Stimulated activated CD8-positive, alpha-beta memory T cell treated with anti-CD3 and anti-CD28 coated beads, Interleukin-15, amount 100 ng/mL, for 48 hours (primary cell): ENCODE measurements around the gene RABGGTA.

Experiments used
- DNase-seq, 2 donors: peaks; one replicate each; pipeline ENCODE4 v3.0.0-alpha.2; 2020; ENCODE audit warnings: low read depth in 2 of 2

Gene RABGGTA

GRCh38 chr14:24271134-24271833 lies at the start of gene RABGGTA:
Gene RABGGTA (minus strand): TSS chr14:24271597. CDS start chr14:24271115, 482 bp downstream.
- DNase-seq: peak; percentile 77 to 85

DNA sequence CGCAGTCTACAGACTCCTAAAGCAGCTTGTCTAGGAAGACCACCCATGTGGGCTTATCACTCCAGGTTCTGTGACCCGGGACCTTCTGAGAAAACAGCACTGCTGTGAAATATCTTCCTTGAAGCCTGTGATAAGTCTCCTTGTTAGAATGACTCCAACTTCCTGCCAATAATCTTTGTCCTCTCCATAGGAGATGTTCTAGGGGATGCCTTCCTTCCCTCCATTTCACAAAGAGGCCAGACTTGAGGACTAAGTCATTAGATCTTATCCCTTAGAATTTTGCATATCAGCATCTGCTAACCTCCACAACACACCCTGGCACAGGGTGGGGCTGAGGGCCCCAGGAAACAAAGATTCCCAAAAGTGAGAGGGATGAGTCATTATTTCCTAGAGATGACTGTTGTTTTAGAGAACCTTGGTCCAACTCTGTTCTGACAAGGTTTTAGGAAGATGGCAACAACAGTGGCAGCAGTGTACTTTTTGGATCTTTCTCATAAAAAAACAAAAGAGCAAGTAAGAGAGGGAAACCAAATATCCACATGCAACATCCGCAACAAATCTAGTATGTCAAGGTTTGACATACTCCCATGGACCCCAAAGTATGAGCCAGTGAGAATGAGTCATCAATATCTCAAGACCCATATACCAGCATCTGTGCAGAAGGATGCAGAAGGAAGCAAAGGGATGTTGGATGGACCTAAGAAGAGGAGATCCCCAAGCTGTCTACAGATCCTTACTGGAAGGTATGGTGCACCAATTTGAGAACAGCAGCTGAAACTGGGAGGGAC lies 45.9 kb upstream of the RABGGTA start:
- DNase-seq: no peak

- DNase-seq: no peak
Observed at GRCh38 chr14:24316597-24316950, 45.2 kb upstream of the RABGGTA start.

DNA sequence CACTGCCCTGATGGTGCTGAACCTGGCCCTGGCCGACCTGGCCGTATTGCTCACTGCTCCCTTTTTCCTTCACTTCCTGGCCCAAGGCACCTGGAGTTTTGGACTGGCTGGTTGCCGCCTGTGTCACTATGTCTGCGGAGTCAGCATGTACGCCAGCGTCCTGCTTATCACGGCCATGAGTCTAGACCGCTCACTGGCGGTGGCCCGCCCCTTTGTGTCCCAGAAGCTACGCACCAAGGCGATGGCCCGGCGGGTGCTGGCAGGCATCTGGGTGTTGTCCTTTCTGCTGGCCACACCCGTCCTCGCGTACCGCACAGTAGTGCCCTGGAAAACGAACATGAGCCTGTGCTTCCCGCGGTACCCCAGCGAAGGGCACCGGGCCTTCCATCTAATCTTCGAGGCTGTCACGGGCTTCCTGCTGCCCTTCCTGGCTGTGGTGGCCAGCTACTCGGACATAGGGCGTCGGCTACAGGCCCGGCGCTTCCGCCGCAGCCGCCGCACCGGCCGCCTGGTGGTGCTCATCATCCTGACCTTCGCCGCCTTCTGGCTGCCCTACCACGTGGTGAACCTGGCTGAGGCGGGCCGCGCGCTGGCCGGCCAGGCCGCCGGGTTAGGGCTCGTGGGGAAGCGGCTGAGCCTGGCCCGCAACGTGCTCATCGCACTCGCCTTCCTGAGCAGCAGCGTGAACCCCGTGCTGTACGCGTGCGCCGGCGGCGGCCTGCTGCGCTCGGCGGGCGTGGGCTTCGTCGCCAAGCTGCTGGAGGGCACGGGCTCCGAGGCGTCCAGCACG lies 44.6 kb upstream of the RABGGTA start:
- DNase-seq: no peak

- no peak for DNase-seq
Observed at GRCh38 chr14:24315243-24315806, 43.9 kb upstream of the RABGGTA start.

GRCh38 chr14:24314377-24315193 lies 43.2 kb upstream of the RABGGTA start:
- no peak for DNase-seq

DNA sequence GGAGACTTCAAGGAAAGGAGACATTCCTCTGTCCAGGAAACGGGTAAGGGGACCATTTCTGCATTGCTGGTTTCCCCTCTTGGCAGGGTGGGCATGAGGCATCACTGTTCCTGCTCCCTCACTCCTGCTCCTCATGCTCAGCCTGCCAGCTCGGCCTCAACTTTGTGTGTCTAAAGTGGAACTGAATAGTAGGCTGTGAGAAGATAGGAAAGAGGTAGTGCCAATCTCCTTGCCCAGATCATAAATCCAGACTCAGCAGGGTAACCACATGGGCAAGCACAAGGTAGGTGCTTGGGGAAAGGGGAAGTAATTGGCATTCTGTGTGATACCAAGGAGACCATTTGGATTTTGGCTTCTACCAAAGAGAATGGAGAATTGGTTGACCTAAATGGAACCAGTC lies 42.5 kb upstream of the RABGGTA start:
- no peak for DNase-seq

- DNase-seq: no peak
Observed at GRCh38 chr14:24312736-24313507, 41.5 kb upstream of the RABGGTA start.

DNA sequence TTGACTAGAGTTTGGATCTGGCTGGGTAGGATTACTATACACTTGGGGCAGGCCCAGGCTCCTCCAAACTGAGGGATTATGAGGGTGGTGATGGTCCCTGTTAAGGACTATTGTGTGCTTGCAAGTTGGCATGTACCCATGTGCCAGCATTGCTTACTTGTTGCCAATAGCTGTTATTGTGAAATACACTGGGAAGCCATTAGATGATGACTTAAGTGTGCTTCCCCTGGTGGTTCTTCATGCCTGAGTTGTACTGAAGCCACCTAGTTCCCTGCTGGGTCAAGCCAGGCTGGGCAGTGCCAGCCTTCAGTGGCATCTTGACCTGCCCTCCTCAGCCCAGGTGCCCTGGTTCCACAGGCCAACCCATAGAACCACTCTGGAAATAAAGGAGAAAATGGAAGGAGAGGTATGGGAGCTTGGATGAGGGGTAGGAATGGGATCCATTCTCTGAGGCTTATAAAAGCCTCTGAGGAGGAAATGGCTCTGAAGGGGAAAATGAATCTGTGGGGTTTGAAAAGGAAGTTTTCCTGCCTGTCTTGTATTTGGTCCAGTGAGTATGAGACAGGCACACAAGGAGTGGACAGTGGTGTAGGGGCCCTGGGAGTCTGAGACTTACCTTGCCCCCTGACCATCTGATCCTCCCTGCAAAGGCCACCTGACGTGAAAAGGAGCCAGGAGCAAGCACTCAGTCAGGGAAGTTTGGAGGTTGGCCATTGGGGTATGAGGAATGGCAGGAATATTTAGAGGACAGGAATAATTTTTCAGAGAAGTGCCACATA lies 40.6 kb upstream of the RABGGTA start:
- no peak for DNase-seq

DNA sequence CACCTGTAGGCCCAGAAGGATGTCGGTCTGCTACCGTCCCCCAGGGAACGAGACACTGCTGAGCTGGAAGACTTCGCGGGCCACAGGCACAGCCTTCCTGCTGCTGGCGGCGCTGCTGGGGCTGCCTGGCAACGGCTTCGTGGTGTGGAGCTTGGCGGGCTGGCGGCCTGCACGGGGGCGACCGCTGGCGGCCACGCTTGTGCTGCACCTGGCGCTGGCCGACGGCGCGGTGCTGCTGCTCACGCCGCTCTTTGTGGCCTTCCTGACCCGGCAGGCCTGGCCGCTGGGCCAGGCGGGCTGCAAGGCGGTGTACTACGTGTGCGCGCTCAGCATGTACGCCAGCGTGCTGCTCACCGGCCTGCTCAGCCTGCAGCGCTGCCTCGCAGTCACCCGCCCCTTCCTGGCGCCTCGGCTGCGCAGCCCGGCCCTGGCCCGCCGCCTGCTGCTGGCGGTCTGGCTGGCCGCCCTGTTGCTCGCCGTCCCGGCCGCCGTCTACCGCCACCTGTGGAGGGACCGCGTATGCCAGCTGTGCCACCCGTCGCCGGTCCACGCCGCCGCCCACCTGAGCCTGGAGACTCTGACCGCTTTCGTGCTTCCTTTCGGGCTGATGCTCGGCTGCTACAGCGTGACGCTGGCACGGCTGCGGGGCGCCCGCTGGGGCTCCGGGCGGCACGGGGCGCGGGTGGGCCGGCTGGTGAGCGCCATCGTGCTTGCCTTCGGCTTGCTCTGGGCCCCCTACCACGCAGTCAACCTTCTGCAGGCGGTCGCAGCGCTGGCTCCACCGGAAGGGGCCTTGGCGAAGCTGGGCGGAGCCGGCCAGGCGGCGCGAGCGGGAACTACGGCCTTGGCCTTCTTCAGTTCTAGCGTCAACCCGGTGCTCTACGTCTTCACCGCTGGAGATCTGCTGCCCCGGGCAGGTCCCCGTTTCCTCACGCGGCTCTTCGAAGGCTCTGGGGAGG lies 39.5 kb upstream of the RABGGTA start, which contains the start of gene LTB4R:
TSS of gene LTB4R (plus strand) at position 857 of the 959 bp plus-strand sequence. CDS start 4,150 bp downstream, outside the sequence.
- DNase-seq: no peak

- DNase-seq: no peak
Observed at GRCh38 chr14:24310265-24310645, 38.9 kb upstream of the RABGGTA start.

DNA sequence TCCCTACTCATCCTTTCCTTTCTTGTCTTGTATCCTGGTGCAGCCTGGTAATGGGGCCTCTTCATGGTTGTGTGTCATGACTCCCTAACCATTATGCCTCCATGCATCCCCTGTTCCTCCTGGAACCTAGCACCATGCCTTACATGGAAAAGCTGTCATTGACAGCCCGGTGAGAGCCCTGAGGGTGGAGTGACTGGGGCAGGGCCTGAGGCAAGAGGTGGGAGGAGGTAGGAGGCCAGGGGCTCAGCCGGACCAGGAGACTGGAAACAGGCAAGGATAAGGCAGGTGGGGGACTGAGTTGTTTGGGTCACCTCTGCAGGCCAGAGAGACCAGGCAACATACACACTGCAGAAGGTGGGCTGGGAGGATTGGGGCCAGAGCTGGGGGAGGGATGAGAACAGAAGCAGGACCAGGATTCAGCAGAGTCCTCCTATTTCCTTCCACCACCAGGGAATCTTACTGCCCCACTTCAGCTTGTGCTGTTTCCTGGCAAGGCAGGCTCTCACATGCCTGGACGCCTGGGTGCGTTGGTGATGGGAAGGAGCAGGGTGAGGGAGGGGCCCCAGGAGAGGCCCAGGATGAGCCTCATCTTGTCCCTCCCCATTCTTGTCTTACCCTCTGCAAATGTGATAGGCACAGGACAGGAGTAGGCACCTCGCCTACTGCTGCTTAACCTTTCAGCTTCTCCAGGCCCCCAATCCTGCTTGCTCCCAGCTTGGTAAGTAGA lies 38.3 kb upstream of the RABGGTA start, which contains the start of gene LTB4R2:
TSS of gene LTB4R2 (plus strand) at position 603 of the 727 bp plus-strand sequence. CDS start 525 bp downstream, outside the sequence.
- no peak for DNase-seq

DNA sequence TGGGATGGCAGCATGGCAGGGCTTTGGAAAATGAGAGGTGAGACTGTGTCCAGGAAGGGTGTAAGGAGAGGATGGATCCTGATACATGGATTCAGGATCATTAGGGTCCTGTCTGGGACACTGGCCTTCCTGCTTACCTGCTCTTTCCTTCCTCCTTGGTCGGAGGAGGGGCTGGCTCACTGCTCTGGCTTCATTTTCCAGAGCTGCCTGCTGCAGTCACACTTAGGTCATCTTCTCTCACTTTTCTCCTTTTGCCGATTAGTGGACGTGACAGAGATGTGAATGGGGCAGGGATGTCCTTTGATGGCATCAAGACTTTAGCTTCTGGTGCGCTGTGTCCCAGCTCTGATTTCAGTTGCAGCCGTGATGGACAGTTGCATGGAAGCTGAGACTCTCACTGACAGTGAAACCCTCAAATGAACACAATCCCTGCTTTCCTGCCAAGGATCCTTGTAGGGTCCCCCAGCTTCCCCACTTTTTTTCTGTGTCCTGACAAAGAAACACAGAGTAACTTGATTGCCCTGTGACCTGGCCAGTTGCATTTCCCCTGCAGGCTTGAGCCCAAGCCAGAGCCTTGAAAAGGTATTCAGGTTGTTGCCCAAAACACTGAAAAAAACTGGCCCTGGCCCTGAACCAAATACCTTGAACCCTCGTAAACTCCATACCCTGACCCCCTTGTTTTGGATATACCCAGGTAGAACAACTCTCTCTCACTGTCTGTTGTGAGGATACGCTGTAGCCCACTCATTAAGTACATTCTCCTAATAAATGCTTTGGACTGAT lies 37.1 kb upstream of the RABGGTA start:
- no peak for DNase-seq

GRCh38 chr14:24307575-24308341 lies 36.4 kb upstream of the RABGGTA start, which contains the start of gene CIDEB:
Gene CIDEB (minus strand): TSS chr14:24307977. CDS start chr14:24307858, 119 bp downstream.
- DNase-seq: no peak

GRCh38 chr14:24307156-24307574 lies 35.8 kb upstream of the RABGGTA start:
- DNase-seq: no peak

GRCh38 chr14:24304019-24304387 lies 32.6 kb upstream of the RABGGTA start:
- no peak for DNase-seq
